HCT116 (cell line): Measurements from ENCODE around the gene TRAF3IP1.

Source experiments
- EGR1 ChIP-seq: IDR thresholded peaks from 2 replicates; pipeline ENCODE4 v1.6.1; 2012; ENCODE audit warnings: low read depth
- EZH2phosphoT487 ChIP-seq: fragments of 200-600 bp; IDR thresholded peaks from 2 replicates; pipeline ENCODE4 v1.6.1; 2018; ENCODE audit warnings: antibody characterized with exemption, borderline replicate concordance
- POLR2A ChIP-seq: IDR thresholded peaks from 2 replicates; pipeline ENCODE4 v1.7.0; 2011; ENCODE audit warnings: borderline replicate concordance; ENCODE audit not compliant: insufficient read depth, insufficient read length; ENCODE audit errors: extremely low read depth
- POLR2AphosphoS5 ChIP-seq: IDR thresholded peaks from 2 replicates; pipeline ENCODE4 v1.6.1; 2011; ENCODE audit warnings: mild to moderate bottlenecking, low read depth, low read length, moderate library complexity
- RAD21 ChIP-seq: IDR thresholded peaks from 2 replicates; pipeline ENCODE4 v1.6.1; 2012; ENCODE audit warnings: low read depth, mild to moderate bottlenecking
- TF ChIP-seq, protein P1 (sequence below), 3 experiments: fragments of 200-600 bp in 1 of 3; sonication (generic) in 1 of 3; IDR thresholded peaks in 2 of 3; conservative IDR thresholded peaks in 1 of 3; 2 replicates each; pipeline ENCODE4 v1.5.1; 2012 to 2017; ENCODE audit warnings: low read depth in 2 of 3, low read length in 2 of 3, antibody characterized with exemption in 1 of 3, borderline replicate concordance in 1 of 3, control low read depth in 1 of 3, mild to moderate bottlenecking in 1 of 3, mixed read lengths in 1 of 3, mixed run types in 1 of 3, moderate library complexity in 1 of 3; ENCODE audit not compliant: insufficient read depth in 1 of 3

DNA sequence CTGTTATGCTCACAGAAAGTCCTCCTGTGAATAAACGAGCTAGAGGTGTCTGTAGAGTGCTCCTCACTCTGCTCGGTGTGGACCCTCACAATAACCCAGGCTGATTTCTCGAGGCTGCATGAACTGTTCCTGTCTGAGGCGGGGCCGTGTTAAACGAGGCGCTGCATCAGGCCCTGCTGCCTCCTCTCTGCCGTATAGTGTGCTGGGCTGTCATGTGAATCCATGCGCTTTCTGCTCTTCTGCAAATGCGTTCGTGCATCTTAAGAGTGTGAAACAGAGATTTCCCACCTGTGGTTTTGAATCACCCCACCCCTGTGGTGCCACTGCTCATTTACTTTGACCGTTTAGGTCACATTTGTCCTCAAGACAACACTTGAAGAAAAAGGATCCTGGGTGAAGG lies 26.2 kb downstream of the TRAF3IP1 start:
- TF ChIP-seq, protein P1, sequence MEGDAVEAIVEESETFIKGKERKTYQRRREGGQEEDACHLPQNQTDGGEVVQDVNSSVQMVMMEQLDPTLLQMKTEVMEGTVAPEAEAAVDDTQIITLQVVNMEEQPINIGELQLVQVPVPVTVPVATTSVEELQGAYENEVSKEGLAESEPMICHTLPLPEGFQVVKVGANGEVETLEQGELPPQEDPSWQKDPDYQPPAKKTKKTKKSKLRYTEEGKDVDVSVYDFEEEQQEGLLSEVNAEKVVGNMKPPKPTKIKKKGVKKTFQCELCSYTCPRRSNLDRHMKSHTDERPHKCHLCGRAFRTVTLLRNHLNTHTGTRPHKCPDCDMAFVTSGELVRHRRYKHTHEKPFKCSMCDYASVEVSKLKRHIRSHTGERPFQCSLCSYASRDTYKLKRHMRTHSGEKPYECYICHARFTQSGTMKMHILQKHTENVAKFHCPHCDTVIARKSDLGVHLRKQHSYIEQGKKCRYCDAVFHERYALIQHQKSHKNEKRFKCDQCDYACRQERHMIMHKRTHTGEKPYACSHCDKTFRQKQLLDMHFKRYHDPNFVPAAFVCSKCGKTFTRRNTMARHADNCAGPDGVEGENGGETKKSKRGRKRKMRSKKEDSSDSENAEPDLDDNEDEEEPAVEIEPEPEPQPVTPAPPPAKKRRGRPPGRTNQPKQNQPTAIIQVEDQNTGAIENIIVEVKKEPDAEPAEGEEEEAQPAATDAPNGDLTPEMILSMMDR (IDR thresholded peaks at IDR 0.05 in 2 of 3, conservative IDR thresholded peaks at IDR 0.05 in 1 of 3; ENCODE audit: borderline replicate concordance in 1 of 3, insufficient read depth in 1 of 3, low read depth in 2 of 3, low read length in 2 of 3) = no peak
- TF ChIP-seq EZH2phosphoT487 (no peak), POLR2A (no peak), RAD21 (no peak), EGR1 (no peak), POLR2AphosphoS5 (no peak)
